OCI-LY7 (cell line): ENCODE data around the gene MRPL50.

Source experiments
- CTCF ChIP-seq: fragments of 200-600 bp; sonication (generic); conservative IDR thresholded peaks from 2 replicates; pipeline ENCODE4 v1.5.1; 2014; ENCODE audit warnings: mild to moderate bottlenecking, antibody characterized with exemption, low read length, moderate library complexity, mixed read lengths
- EZH2phosphoT487 ChIP-seq: fragments of 200-600 bp; sonication (generic); IDR thresholded peaks from 2 replicates; pipeline ENCODE4 v1.6.1; 2018; ENCODE audit warnings: low read depth, borderline replicate concordance, mild to moderate bottlenecking, mixed run types, antibody characterized with exemption, low read length, moderate library complexity, mixed read lengths

DNA sequence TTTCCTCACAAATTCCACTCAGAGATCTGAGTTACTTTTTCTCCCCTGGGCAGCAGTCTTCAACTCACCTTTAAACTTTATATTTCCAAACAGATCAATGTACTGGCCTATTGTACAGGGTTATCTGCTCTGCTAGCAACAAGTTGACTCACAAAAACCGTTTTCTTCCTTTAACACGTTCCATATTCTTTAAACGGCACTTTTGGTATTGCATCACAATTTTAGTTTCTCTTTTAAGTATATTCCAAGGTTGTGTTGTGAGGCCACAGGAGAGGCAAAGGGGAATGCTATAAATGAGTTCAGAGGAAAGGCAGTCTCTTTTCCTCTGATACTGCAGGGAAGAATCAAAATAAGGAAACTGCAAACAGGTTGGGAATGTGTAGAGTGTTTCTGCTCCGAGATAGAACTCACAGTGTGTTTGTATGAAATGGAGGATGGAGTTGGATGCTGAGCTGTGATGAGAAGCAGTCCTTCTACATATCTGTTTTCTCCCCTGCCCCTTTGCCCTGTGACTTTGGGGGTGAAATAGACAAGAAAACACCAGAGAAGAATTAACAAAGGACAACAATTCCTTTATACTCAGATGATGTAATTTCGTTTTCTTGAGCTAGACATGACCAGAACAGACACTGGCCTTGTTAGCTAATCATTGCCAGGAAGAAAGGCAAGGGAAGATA is 47.1 kb upstream of the MRPL50 start:
- TF ChIP-seq CTCF (no peak), EZH2phosphoT487 (no peak)
